GM12878 (cell line): ENCODE data around the gene HPSE.

ENCODE experiments used
- CTCF ChIP-seq, 3 experiments: IDR thresholded peaks in 2 of 3; conservative IDR thresholded peaks in 1 of 3; 2 replicates each; pipeline ENCODE4 v1.5.1; 2011; ENCODE audit warnings: low read depth in 3 of 3, low read length in 3 of 3, mild to moderate bottlenecking in 3 of 3, control low read depth in 2 of 3, moderate library complexity in 2 of 3, inconsistent platforms in 1 of 3, mixed read lengths in 1 of 3; ENCODE audit not compliant: control insufficient read depth in 2 of 3, insufficient read depth in 1 of 3; ENCODE audit errors: extremely low read depth in 1 of 3
- EZH2 ChIP-seq: IDR thresholded peaks from 2 replicates; pipeline ENCODE4 v1.6.1; 2012; ENCODE audit warnings: low read depth, mild to moderate bottlenecking, control low read depth, inconsistent platforms, low read length, borderline replicate concordance; ENCODE audit not compliant: control insufficient read depth
- PBX3 ChIP-seq: IDR thresholded peaks from 2 replicates; pipeline ENCODE4 v1.6.1; 2011; ENCODE audit warnings: mild to moderate bottlenecking, low read depth, low read length, moderate library complexity; ENCODE audit not compliant: insufficient replicate concordance
- POLR2AphosphoS5 ChIP-seq: IDR thresholded peaks from 2 replicates; pipeline ENCODE4 v1.6.1; 2011; ENCODE audit warnings: mild to moderate bottlenecking, low read length, inconsistent platforms
- SUZ12 ChIP-seq: fragments of 200-600 bp; sonication (generic); IDR thresholded peaks from one replicate; pipeline ENCODE4 v1.6.1; 2018; ENCODE audit warnings: antibody characterized with exemption, mild to moderate bottlenecking; ENCODE audit not compliant: unreplicated experiment
- YY1 ChIP-seq: IDR thresholded peaks from 2 replicates; pipeline ENCODE4 v1.6.1; 2011; ENCODE audit warnings: low read depth, mild to moderate bottlenecking, low read length

GRCh38 chr4:83369831-83370639 lies 35.4 kb upstream of the HPSE start:
- TF ChIP-seq YY1 (no peak), SUZ12 (no peak), POLR2AphosphoS5 (no peak), EZH2 (no peak), CTCF (IDR thresholded peaks at IDR 0.05 in 2 of 3, conservative IDR thresholded peaks at IDR 0.05 in 1 of 3; ENCODE audit: control insufficient read depth in 2 of 3, extremely low read depth in 1 of 3, insufficient read depth in 1 of 3, low read depth in 3 of 3, low read length in 3 of 3) (no peak), PBX3 (no peak)
